ENCODE measurements around the gene DENND1C.
"Not testable (repeated sequence)": the region's sequence is repeated elsewhere in the genome, so short reads cannot be mapped to it uniquely, and the experiment has no call there.

Gene DENND1C

DNA sequence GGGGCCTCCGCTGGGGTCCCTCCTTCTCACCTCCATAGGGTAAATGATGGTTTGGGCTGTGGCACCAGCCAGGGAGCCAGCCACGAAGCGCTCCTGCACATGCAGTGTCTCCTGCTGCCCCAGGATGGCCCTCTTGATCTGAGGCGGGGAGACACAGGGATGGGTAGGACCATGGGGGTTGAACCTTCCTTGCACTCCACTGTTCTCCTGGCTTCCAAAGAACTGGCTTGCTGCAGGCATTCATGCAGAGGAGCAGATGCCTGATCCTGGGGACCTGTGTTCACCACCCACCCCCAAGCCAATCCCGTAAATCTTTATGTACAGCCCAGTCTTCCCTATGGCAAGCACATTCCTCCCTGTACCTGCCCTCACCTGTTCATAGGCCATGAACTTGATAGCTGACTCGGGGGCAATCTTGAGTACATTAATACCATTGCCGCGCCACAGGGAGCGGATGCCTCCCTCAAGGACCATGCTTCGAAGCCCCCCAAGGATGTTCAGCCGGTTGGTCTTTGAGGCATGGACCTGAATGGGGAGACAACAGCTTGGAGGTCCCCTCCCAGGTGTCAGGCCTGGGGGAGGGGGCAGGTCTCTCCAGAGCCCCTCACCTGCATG lies 27.5 kb downstream of the DENND1C start:
- no peak for DNase-seq (ENCODE audit: low read depth in 2 of 2)

DNA sequence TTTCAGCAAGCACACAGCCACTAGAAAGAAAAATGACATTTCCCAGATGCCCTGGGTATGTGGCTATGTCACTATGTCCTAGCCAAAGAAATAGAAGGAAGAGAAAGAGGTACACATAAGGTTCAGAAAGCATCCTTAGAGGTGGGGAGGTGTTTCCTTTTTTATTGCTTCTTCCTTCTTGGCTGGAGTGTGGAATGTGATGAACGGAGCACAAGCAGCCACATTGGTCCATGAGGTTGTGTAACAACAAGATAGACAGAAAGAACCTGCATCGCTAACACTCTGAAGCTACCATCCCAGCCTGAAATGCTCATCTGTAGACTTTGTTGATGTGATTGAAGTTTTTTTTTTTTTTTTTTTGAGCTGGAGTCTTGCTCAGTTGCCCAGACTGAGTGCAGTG lies 28.7 kb downstream of the DENND1C start:
- no peak for DNase-seq (ENCODE audit: low read depth in 2 of 2)

DNA sequence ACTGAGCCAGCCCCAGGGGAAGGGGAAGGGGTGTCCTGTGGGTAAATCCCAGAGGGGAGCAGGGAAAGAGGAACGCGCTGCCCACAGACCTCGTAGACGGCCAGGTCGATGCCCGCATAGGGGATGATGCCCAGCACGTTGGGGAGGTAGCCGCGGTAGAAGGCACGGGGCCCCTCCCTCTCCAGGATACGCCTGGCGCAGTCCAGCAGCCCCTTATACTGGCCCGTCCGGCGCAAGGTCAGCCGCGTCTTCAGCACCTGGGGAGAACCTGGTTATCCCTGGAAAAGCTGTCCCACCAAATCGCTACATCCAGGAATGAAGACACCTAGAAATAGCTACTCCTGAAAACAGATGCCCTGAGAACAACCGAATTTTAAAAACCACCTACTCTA lies 29.4 kb downstream of the DENND1C start:
- no peak for DNase-seq (ENCODE audit: low read depth in 2 of 2)

DNA sequence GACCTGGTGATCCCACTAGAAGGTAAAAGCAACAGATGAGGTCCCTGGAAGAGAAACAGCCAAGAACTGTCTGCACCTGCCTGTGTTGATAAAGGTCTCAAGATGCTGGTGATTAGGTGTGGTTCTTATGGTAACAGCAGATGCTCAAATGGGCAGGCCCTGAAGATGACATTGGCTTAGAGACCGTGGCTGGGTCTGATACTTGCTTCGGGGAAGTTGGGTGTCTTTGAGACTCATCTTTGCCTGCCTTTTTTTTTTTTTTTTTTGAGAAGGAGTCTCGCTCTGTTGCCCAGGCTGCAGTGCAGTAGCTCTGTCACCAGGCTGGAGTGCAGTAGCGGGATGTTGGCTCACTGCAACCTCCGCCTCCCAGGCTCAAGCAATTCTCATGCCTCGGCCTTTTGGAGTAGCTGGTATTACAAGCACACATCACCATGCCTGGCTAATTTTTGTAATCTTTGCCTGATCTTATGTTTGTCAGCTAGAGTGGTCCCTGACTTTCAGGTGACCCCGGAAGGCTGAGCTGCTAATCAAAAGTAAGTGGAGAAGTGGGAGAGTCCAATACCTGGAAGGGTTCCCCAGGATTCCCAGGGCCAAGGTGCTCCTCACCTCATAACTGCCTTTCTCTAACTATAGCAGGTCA lies 29.9 kb downstream of the DENND1C start:
- no peak for DNase-seq (ENCODE audit: low read depth in 2 of 2)

DNA sequence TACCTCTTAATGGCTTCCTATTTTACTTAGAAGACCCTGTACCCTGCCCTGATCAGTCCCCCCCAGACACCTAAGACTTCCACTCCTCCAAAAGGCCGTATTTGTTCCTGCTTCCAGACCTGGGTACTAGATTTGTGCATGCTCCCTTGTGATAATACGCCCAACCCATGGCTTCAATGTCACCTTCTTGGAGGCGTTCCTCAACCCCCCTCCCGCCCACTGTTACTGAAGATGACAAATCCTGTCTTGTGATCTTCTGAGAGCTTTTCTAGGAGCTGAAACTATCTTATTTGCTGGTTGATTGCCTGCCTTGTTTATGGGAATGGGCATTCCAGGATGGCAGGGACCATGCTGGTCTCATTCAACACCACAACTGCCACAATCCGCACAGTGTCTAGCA lies 31.4 kb downstream of the DENND1C start:
- DNase-seq (ENCODE audit: low read depth in 2 of 2), result no peak

DNA sequence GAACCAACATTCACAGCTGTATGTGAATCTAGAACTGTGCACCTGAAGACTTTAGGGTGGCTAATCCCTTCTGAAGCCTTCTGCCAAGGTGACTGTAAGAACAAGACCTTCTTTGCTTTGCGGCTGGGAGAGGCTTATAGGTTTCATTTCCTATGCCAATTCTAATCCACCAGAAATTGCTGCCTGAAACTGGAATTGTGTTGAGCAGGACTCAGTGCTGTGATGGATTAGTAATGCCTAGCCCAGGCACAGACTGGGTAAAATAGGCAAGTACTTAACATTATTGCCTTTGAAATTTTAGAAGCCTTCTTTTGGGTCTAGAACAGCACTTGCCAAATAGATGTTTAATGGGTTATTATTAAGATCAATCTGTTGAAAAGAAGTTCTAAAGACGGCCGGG lies 33.5 kb downstream of the DENND1C start:
- DNase-seq (ENCODE audit: low read depth in 2 of 2), result no peak

DNA sequence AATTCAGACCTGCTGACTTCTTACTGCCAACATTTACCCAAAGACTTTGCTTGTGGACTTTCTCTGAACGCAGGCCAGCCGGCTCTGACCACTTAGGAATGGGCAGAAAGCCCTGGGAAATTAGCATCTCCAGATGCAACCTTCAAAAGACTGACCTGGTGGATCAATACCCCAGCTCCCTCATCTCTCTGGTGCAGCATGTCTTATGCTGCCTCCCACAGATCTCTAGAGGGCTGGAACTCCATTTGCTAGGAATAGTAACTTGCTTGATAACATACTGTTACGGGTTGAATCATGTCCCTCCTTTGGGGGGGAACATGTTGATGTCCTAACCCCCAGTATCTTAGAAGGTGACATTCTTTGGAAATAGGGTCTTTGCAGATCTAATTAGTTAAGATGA lies 35.1 kb downstream of the DENND1C start:
- no peak for DNase-seq (ENCODE audit: low read depth in 2 of 2)

DNA sequence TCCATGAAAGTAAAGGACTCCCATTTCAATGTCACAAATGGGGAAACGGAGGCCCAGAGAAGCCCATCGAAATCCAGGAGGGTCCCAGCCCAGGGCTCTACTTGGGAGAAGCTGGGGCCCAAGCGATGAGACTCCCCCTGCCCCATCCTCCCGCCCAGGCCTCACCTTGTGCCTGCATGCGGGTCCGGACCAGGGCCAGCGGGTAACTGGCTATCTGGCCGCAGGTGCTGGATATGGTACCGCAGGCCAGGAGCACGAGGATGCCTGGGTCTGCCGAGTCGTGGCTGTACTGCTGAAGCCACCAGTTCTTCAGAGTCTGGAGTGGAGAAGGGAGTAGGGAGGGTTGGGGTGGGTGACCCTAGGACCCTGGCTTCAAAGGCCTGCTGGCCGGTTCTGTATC lies 37.6 kb downstream of the DENND1C start:
- DNase-seq (ENCODE audit: low read depth in 2 of 2), result no peak

DNA sequence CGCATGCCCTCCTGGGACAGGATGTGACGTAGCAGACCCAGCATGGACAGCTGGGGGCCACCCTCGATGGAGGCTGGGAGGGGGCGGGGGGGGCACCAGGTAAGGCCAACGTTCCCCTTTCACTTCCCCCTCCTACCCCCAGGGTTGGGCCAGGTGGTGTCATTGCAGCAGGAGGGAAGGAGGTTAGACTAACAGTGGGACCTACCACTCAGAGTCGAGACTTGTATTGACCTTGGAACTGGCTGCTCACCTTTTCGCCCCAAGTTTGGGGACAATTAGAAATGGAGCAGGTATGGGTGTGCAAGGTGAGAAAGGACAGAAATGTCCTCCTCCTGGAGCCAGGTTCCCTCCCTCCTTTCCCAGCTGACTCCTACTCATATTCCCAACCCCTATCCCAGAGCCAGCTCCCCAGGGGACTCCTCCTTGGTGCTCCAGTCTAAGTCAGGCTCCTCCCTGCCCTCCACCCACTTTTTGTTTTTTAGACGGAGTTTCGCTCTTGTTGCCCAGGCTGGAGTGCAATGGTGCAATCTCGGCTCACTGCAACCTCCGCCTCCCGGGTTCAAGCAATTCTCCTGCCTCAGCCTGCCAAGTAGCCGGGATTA lies 39.4 kb downstream of the DENND1C start:
- no peak for DNase-seq (ENCODE audit: low read depth in 2 of 2)

DNA sequence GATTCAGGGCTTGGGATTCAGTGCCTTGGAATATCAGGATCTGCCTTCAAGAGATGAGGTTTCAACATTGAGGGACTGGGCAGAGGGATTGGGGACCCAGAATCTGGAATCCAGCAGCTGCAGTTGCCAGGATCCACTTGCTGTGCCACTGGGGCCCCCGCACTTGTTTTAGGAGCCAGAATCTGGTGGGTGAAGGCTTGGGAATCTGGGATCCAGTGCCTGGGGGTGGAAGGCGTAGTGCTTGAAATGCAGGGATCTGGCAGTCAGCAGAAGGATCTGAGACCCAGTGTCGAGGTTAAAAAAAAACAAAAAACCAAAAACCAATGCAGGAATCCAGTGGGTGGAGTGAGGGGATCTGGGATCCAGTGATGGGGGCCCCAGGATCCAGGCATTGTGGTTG lies 40.7 kb downstream of the DENND1C start:
- DNase-seq (ENCODE audit: low read depth in 2 of 2), result no peak

DNA sequence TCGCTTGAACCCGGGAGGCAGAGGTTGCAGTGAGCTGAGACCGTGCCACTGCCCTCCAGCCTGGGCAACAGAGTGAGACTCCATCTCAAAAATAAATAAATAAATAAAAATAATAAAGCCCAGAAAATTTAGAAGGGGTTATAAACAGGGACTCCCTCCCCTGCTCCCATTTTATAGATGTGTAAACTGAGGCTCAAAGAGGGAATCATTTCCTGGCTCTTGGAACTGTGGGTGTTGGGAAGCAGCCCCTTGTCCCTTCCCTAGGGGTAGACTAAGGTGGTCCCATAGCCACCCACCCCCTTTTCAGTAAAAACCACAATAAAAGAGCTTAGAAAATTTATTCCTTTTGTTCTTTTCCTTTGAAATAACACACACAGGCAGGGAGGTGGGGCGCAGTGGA lies 41.8 kb downstream of the DENND1C start:
- DNase-seq (ENCODE audit: low read depth in 2 of 2), result no peak

DNA sequence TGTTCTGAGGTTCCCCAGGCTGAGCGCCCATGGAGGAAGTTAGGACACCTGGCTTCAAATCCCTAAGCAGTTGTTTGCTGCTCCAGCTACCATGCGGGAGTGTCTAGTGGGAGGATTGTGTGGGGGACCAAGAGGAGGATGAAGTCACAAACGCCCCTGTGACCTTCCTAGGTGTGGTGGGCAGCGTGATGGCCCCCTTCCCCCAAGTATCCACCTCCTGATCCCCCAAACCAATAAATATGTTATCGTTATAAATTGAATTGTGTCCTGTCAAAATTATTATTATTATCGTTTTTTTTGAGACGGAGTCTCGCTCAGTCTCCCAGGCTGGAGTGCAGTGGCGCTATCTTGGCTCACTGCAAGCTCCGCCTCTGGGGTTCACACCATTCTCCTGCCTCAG lies 47.9 kb downstream of the DENND1C start, which contains the start of gene SLC25A41:
Gene SLC25A41, minus strand, starts transcription at position 101 of the 400 bp plus-strand sequence. Its CDS starts 70 bp downstream, at position 31.
- no peak for DNase-seq (ENCODE audit: low read depth in 2 of 2)

DNA sequence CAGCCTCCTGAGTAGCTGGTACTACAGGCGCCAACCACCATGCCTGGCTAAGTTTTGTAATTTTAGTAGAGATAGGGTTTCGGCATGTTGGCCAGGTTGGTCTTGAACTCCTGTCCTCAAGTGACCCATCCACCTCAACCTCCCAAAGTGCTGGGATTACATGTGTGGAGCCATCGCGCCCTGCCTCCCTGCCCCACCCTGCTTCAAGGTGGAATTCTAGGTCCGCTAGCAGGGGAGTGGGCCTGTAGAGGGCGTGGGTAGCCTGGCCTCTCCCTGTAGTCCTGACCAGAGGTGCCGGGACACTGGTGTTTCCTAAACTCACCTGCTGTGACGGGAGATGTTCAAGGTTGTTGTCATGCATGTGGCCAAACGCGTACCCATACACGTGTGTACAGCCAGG lies 48.4 kb downstream of the DENND1C start:
- DNase-seq (ENCODE audit: low read depth in 2 of 2), result no peak

DNA sequence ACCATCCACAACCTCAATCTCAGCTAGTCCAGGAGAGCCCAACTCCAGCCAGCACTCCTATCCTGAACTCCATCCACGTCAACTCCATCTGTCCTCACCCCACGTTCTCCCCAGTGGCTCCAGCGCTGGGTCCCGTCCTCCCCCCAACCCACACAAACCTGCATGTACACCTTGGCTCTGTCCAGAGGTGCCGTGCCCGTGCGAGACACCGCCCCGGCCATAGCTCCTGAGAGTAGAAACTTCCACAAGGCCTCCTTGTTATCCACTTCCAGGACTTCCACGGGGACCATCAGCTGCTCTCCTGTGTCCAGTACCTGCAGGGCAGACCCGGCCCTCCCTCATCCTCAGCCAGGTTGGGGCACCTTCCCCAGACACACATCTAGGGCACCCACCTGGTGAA lies 49.7 kb downstream of the DENND1C start:
- DNase-seq (ENCODE audit: low read depth in 2 of 2), result no peak

DNA sequence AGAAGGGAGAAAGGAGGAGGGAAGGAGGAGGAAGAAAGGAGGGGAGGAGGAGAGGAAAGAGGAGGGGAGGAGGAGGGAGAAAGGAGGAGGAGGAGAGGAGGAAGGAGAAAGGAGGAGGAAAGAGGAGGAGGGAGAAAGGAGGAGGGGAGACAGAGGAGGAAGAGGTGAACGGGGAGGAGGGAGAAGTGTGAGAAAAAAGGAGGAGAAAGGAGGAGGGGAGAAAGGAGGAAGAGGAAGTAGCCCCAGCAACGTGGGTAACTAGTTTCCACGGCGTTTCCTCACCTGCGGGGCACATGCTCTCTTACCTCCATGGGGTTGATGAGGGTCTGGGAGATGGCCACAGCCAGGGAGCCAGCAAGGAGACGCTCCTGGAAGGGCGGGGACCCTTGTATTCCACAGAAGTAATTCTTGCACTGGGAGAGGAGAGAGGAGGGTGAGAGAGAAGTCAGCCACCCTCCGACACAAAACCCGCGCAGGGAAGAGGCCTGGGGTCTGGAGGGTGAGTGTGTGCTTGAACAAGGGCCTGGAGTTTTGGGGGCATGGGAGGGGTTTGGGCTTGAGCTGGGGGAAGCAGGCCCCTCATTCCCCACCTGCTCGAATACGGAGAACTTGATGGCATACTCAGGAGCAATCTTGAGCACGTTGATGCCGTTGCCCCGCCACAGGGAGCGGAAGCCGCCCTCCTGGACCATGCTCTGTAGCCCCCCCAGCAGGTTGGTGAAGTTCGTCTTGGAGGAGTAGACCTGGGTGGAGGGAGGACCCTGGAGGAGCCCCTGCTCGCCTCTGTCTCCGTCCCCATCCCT lies 52.0 kb downstream of the DENND1C start:
- DNase-seq (ENCODE audit: low read depth in 2 of 2), result no peak

DNA sequence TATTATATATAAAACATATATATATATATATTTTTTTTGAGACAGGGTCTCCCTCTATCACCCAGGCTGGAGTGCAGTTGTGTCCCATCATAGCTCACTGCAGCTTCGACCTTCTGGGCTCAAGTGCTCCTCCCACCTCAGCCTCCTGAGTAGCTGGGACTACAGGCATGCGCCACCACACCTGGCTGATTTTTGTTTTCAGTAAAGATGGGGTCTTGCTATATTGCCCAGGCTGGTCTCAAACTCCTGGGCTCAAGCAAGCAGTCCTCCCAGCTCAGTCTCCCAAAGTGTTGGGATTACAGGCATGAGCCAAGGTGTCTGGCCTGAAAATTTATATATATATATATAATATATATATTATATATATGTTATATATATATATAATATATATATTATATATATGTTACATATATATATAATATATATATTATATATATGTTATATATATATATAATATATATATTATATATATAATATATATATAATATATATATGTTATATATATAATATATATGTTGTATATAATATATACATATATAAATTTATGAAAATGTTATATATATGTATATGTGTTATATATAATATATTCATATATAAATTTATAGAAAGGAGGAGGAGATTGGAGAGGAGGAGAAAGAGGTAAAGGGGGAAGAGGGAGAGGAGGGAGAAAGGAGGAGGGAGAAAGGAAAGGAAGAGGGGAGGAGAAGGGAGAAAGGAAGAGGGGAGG lies 52.7 kb downstream of the DENND1C start:
- not testable (repeated sequence) for DNase-seq (ENCODE audit: low read depth in 2 of 2)

DNA sequence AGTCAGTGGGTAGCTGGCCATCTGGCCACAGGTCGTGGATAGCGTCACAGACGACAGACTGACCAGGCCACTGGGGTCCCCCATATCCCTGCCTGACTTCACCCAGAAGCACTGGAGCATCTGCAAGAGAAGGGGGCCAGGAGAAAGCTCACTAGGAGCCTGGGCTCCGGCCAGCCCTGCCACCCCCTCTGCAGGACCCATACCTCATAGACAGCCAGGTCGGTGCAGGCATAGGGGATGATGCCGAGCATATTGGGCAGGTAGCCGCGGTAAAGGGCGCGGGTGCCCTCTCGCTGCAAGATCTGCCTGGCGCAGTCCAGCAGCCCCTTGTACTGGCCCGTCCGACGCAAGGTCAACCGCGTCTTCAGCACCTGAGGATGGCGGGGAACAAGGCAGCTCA lies 54.5 kb downstream of the DENND1C start:
- no peak for DNase-seq (ENCODE audit: low read depth in 2 of 2)

DNA sequence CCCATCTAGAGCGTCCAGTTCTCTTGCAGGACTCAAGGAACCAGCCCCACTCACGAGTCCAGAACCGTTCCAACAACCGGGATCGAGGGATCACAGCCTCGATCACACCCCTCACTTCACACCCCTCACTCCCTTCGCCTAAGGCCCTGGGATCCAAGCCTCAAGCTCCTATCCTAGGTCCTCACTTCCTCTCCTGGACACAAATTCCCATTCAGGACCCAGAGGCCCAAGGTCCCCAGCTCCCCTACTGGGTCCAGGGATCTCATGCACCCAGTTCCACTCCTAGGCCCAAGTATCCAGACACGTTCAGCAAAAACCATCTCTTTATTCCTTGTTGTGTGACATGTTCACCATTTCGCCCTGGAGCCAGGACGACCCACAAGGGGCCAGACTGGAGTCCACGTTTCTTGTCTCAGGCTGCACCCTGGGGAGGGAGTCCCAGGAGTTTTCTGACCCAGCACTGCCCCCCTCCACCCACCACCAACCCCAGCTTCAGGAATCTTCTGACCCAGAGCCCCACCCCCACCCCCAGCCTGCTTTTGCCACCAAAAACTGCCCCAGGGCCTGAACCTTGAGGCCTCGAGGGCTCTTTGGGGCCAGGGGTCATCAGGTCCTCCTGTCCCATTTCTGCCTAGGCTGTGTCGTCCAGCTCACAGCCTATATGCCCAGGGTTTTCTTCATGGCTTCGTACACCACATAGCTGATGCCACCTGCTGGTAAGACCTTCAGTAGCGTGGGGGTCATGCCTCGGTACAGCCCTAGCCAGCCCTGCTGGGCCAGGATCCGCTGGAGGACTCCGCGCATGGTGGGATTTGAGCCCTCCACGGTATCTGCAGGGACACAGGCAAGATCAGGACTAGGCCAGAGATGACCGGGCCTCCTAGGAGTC lies 55.6 kb downstream of the DENND1C start:
- DNase-seq (ENCODE audit: low read depth in 2 of 2), result no peak

DNA sequence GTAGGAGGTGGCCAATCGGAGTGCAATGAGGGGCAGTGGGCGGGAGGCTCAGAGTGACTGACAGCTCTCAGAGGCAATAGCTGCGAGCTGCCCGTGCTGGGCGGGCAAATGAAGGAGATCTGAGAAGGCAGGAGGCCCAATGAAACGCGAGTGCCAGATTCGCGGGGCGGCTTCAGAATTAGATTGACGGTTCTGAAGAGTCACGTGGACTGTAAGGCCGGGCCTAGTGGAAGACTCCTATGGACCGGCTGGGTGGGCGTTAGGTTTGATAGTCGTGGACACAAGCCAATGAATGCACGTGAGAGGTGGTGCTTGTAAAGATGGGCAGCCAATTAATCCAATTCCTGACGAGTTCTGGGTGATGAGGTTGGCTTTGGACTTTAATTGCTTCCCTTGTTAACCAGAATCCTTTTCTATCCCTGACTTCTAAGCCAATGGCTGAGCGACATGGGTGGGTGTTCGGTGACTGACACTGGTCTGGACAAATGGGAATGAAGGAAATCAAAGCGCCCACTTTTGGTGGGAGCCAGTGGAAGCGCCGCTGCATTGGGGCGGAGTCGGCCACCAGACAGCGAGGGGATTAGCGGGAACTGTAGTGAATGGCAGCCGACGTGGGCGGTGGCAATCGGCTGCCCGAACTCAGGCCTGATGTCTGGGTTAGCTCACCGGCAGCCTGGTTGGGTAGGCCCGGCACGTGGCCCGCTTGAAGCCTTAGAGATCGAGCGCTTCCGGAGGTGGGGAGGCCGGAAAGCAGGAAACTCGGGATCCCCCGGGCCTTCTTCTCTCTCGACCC lies 56.5 kb downstream of the DENND1C start:
- DNase-seq (ENCODE audit: low read depth in 2 of 2), result peak; percentile 98

Data from stimulated activated CD8-positive, alpha-beta memory T cell treated with anti-CD3 and anti-CD28 coated beads, Interleukin-2, amount 100 ng/mL, for 48 hours (primary cell).